ENCODE measurements around the gene ART1.
A peak's percentile ranks its signal among the peaks of the same experiment; 100 is the strongest.
"Not testable (repeated sequence)": the region's sequence is repeated elsewhere in the genome, so short reads cannot be mapped to it uniquely, and the experiment has no call there.

Gene ART1

DNA sequence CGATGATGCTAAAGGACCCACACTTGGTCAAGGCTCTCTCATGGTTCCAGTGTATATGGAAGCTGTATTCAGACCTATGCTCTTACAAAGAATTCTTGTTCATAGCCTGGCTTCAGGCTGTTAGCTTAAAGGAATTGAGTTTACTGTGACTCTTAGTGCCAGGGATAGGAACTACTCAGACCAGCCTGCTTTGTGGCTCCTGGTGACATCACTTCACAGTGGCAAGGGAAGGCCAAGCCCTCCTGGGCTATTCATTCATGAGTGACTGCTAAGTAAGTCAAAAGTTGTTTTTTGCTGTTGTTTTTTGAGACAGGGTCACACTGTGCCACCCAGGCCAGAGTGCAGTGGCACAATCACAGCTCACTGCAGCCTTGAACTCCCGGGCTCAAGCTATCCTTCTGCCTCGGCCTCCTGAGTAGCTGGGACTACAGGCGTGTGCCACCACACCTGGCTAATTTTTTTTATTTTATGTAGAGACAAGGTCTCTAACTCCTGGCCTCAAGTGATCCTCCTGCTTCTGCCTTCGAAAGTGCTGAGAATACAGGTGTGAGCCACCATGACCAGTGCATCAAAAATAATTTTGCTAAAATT is 12.8 kb upstream of the ART1 start:
- no peak for DNase-seq (ENCODE audit: low spot score)

DNA sequence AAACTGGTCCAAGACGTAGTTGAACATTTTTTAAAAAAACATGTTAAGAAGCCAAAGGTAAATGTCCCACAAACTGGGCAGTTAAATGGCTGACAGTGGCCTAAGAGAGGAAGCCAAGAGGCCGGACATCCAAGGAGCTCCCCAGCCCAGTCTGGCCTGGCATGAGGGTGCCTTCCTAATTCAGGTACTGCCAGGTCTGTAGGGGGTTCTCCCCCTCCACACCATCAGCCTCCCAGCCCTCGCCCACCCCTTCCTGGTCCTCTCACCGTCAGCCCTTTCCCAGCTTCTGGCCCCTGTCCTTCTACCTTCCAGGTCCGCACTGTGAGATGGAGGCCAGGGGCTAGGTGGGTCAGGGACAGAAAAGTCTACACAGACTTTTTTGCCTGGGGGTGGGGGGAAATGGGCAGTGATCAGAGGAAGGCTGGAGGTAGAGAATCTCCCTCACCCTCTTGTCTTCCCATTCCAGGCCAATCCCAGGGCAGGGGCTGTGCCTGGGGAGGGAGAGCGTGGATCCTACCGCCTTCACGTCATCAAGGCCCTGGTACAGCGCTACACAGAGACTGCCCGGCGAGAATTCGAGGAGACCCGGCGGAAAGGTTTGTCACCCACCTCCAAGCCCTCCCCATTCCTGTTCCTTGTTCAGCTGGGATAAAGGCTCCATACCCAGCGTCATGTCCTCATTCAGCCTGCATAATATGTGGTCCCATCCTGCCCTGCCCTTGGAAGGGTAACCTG is 9.1 kb upstream of the ART1 start:
- DNase-seq (ENCODE audit: low spot score): no peak

DNA sequence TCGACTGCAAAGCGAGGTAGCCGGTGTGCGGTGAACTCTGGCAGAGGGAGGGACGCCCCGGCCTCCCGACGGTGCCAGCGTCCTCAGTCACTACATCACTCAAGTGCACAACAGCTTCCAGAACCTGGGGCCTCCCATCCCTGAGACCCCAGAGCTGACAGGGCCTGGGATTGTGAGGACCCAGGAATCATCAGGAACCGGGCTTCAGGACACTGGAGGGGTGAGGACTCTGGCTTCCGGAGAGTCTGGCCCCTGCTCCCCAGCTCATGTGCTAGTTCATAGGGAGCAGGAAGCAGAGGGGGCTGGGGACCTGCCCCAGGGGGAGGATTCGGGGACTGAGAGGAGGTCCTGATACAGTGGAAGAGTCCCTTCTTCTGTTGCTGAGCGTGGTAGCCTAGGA is 7.7 kb upstream of the ART1 start:
- no peak for DNase-seq (ENCODE audit: low spot score)

DNA sequence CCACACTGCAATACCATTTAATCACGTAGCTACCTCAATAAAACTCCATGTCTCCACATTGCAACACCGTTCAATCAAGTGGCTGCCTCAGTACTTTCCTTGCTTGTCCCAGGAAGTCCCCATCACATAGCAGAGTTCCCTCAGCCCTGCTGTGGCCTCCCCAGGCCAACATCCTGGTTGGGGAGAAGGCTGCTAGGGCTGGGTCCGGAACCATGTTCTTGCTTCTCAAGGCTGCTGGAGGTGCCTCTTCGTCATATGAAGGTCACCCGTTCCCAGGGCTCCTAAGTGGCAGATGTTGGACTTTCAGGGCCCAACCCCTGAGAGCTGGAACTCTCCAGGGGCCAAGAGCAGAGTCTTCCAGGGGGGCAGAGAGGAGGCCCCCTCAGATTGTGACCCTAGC is 6.4 kb upstream of the ART1 start:
- no peak for DNase-seq (ENCODE audit: low spot score)

DNA sequence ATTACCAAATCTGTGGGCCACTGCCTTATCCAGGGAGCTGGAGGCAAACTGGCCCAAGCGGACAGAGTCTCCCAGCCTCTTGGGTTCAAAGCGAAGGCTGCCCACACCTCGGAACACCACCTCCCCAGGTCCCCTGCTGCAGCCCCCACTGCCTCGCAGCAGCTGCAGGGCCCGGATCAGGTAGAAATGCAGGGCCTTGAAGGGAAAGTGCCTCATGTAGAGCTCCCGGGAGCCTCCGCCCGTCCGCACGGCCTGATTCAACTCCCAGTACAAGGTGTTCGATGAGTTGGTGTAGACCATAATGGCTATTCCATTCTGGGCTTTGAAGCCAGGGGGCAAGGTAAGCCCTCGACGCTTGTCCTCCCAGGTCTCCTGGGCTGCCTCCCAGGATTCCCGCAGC is 5.1 kb upstream of the ART1 start:
- no peak for DNase-seq (ENCODE audit: low spot score)

DNA sequence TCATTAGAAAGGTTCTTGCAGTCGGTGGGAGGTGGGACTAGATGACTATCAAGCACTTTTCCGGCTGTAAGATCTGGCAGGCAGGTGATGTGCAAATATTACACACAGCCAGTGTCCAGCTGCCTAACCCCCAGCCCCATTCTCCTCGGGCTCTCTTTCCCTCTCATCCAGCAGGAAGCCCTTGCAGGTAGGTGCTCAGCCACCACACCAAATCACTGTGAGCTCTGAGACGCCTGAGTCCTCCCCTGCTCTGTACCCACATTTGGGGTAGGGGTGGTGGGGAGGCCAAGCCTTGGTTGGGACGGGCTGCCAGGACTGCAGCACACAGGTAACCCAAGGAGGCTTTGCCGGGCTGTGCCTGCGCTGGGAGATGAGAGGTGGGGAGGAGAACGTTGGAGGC is 3.7 kb upstream of the ART1 start:
- DNase-seq (ENCODE audit: low spot score): no peak

DNA sequence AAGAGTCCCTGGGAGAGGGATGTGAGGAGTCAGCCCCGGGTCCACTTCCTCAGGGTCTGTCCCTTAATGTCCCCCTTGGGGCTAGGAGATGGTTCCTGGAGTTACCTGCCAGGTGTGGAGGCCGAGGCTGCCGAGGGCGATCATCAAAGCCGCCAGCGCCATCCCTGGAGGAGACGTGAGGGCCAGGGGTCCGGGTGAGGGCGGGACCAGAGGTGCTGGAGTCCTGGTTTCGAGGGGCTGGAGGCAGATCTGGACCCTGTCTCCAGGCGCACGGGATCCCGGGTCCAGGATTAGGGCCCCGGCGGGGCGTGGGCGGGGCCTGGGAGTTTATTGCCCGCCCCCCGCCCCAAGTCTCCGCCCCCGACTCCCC is 3.2 kb upstream of the ART1 start, which contains the start of gene ART5:
Gene ART5 (minus strand): TSS at position 292 of the 370 bp plus-strand sequence. CDS start 130 bp downstream, at position 162.
- DNase-seq (ENCODE audit: low spot score): no peak

DNA sequence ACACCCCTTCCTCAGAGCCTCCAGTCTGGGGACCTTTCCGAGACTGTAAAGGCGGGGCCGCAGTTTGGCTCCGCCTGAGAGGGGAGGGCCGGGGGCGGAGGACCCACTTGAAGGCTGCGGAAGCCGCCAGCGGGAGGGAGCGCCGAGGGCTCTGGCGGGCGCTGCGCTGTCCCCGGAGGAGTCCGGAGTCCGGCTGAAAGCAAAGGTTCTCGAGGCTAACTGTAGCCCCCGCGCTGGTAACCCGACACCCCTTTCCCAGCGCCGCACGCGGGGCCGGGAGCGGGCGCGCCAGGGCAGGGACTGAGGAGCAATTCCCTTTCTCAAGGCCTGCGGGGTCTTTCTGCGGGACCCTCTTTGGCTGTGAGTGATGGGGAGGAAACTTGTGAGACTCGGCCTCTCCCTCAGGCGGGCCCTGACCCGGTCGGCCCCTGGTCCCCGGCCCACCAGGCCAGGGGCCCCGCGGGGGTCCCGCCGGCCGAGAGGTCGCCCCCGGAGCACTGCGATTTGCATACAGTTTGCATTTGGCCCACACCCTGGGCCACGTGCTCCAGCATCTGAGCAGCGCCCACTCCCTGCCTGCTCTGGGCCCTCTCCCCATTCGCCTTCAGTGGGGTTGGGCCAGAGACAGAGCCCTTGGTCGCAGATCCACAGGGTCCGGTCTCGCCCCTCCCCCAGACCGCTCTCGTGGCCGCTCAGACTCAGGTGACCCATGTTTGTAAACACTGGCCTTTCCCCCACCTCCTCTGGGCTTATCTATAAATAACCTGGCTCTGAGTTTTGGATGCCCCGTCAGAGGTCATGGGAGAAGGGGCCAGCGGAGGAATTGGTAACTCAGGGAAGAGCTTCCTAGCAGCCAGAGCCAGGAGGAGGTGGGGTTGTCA is 2.6 kb upstream of the ART1 start:
- DNase-seq (ENCODE audit: low spot score): peak; percentile 86

DNA sequence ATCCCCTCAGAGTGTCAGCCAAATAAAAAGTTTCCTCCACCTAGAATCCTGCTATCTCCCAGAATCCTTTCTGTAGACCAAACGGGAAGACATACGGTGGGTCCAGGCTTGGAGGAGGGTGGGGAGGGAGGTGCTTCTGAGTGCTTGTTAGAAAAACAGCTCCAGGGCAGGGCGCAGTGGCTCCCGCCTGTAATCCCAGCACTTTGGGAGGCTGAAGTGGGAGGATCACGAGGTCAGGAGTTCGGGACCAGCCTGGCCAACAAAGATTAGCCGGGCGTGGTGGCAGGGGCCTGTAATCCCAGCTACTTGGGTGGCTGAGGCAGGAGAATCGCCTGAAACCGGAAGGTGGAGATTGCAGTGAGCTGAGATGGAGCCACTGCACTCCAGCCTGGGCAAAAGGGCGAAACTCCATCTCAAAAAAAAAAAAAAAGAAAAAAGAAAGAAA is 1.8 kb upstream of the ART1 start:
- not testable (repeated sequence) for DNase-seq (ENCODE audit: low spot score)

DNA sequence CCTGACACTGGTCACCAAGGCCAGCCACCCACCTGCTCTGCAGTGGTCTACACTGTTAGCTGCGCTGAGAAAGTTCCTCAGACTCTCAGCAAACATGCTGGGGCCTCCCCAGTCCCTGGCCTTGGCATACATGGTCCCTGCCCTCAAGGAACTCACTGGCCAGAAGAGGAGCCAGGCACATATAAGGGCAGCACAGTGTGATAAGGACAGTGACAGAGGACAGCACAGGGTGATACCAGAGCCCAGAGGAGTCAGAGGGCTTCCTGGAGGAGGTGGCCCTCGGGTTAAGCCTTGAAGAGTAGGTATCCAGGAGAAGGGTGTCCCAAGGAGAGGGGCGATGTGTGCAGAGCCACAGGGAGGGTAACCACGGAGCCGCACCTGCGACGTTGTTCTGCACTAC is 624 bp downstream of the ART1 start:
- no peak for DNase-seq (ENCODE audit: low spot score)

DNA sequence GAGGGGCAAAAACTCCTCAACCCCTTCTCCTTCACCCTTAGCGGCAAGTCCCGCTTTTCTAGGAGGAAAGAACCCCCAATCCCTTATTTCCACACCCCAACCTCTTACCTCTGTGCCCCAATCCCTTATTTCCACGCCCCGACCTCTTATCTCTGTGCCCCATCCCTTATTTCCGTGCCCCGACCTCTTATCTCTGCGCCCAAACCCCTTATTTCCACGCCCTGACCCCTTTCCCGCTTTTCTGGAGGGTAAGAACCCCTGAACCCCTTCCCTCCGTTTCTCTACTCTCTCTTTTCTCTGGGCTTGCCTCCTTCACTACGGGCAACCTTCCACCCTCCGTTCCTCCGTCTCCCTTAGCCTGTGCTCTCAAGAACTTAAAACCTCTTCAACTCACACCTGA is 3.9 kb downstream of the ART1 start:
- DNase-seq (ENCODE audit: low spot score): not testable (repeated sequence)

DNA sequence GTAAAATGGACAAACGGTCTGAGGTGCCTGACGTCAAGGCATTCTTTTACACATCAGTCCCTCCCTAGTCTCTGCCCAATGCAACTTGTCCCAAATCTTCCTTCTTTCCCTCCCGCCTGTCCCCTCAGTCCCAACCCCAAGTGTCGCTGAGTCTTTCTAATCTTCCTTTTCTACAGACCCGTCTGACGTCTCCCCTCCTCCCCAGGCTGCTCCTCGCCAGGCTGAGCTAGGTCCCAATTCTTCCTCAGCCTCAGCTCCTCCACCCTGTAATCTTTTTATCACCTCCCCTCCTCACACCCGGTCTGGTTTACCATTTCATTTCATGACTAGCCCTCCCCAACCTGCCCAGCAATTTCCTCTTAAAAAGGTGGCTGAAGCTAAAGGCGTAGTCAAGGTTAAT is 4.4 kb downstream of the ART1 start:
- DNase-seq (ENCODE audit: low spot score): not testable (repeated sequence)

DNA sequence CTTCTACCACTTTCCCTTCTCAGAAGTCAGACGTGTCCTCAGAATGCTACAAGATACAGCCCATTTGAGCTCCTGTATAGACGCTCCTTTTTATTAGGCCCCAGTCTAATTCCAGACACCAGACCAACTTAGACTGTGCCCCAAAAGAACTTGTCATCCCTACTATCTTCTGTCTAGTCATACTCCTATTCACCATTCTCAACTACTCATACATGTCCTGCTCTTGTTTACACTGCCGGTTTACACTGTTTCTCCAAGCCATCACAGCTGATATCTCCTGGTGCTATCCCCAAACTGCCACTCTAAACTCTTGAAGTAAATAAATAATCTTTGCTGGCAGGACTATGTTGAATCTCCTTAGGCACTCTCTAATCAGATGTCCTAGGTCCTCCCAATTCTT is 7.6 kb downstream of the ART1 start:
- not testable (repeated sequence) for DNase-seq (ENCODE audit: low spot score)

DNA sequence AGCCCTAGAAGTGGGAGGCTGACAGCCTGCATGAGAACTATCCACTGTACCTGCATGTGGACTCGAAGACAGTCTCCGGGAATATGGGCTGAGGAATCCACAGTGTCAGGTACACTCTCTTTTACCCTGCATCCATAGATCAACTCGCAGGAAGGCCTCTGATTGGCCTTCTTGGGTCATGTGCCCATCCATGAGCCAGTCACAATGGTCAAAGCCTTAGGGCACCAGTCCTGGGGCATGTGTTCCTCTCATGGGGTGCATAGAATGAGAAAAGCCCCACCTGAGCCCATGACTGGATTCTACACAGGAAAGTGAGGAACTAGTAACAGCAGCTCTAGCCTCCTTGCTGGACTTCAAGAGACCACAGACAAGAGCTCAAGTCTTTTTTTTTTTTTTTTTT is 10.6 kb downstream of the ART1 start:
- DNase-seq (ENCODE audit: low spot score): no peak

DNA sequence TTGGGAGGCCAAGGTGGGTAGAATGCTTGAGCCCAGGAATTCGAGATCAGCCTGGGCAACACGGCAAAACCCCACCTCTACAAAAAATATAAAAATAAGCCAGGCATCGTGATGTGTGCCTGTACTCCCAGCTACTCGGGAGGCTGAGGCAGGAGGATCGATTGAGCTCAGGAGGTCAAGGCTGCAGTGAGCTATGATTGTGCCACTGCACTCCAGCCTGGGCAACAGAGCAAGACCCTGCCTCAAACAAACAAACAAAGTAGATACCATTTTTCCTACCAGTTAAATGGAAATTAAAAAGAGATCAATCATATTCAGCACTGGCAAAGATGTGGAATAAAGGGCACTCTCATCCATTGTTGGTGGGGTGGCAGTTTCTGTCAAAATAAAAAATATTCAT is 12.4 kb downstream of the ART1 start:
- DNase-seq (ENCODE audit: low spot score): not testable (repeated sequence)

DNA sequence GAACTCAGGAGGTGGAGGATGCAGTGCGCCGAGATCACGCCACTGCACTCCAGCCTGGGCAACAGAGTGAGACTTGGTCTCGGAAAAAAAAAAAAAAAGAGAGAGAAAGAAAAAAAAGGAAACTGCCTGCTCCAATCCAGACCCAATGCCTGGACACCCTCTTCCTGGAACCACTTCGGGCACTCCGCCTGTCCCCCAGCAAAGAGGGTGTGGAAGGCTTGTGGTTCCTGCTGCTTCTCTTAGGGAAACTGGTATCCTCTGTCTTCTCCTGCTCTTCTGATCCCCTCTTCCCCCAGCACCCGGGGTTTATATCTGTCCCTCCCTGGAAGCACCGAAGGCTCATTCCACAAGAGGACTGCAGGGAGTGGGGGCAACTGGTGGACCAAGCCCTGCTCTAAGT is 13.3 kb downstream of the ART1 start:
- DNase-seq (ENCODE audit: low spot score): no peak

DNA sequence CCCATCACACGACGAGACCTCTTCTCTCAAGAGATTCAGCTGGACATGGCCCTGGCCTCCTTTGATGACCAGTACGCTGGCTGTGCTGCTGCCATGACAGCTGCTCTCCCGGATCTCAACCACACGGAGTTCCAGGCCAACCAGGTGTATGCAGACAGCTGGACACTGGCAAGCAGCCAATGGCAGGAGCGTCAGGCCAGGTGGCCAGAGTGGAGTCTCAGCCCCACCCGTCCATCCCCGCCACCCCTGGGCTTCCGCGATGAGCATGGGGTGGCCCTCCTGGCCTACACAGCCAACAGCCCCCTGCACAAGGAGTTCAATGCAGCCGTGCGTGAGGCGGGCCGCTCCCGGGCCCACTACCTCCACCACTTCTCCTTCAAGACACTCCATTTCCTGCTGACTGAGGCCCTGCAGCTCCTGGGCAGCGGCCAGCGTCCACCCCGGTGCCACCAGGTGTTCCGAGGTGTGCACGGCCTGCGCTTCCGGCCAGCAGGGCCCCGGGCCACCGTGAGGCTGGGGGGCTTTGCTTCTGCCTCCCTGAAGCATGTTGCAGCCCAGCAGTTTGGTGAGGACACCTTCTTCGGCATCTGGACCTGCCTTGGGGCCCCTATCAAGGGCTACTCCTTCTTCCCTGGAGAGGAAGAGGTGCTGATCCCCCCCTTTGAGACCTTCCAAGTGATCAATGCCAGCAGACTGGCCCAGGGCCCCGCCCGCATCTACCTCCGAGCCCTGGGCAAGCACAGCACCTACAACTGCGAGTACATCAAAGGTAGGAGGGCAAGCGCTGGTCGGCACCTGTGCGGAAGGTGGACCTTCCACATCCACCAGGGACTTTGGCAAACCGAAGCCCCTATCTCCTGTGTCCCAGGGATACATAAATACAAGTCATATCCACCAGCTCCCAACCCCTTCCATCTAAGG is 14.9 kb downstream of the ART1 start:
- DNase-seq (ENCODE audit: low spot score): no peak

DNA sequence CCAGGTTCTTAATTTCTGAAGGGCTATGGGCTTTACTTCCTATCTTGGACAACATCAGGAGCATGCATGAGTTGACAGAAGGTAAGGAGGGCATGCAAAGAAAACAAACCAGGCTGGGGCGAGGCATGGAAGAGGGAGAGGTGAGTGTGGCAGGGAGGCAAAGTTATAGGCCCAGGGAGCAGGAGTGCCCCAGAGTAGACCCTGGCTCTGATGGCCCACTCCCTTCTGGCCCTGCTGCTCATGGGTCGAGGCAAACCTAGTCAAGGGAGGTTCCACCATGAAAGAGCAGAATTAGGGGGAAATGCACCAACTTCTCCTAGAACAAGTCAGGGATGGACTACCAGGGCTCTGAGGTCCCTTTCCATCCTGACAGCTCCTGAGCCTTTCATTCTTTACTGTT is 16.0 kb downstream of the ART1 start:
- no peak for DNase-seq (ENCODE audit: low spot score)

DNA sequence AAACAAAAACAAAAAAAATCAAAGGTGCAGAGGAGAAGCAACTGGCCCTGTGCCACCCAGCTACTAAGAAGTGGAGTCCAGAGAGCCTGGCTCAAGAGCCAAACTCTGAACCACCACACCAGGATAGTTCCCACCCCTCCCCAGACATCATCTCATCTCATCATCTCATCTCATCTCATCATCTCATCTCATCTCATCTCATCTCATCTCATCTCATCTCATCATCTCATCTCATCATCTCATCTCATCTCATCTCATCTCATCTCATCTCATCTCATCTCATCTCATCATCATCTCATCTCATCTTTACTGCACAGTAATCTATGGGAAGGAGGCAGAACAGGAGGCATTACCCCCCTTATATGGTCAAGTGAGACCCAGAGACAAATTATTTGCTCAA is 17.9 kb downstream of the ART1 start:
- DNase-seq (ENCODE audit: low spot score): no peak

DNA sequence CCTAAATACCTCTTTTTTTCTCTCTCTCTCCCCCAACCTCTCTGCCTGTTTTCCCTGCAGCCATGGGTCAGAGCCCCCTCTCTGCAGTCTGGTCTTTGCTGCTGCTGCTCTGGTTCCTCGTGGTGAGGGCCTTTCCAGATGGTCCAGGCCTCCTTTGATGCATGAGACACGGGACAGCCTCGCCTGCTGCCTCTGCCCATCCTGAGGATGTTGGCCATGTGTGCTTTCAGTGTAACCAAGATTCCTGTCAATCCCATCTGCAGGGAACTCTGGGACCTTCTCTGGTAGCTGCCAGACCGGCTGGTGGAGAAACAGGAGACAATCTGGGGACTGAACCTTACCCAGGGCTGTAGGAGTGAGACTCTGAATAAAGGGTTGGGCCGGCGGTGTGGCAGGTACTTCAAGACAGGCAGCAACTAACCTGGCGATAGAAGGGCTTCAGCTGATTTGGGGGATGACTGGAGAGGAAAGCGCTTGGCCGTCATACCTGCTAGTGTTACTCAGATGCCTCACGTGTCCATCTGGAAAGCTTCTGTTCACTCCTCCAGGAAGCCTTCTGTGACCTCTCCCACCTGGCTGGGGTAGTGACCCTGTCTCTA is 19.2 kb downstream of the ART1 start:
- no peak for DNase-seq (ENCODE audit: low spot score)

DNA sequence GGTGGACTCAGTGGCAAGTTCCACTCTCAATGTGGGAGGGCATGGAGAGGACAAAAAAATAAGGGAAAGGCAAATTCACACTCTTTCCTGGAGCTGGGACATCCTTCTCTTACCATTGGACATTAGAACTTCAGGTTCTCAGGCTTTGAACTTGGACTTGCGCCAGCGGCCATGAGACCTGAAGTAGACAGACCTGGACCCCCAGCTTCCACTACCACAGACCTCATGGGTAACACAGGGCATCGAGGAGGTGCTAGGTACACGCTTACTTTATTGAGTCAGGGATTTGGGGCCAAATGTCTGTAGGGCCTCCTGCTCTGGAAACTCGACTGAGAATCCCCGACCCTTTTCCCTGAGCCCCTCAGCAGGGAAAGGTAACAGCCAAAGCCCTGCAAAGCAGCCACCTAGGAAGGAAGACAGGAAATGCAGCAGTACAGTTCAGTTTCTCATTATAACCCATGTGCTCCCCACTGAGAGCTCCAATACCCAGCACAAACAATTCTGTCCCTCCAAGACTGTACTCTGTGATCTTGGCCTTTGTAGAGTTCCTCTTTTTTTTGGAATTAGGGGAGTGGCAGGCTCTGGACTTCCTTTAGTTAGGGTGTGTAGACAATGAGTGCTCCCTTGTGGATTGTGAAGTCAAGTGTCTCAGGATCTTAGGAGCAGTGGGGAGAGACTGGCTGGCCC is 20.6 kb downstream of the ART1 start:
- DNase-seq (ENCODE audit: low spot score): no peak
